Left hindlimb (tissue), 1 donor: ENCODE measurements around the gene FXR2.
"Not testable (repeated sequence)": the region's sequence is repeated elsewhere in the genome, so short reads cannot be mapped to it uniquely, and the experiment has no call there.

ENCODE experiments used
- DNase-seq: peaks from one replicate; pipeline ENCODE4 v3.0.0-alpha.2; 2018

Gene FXR2

GRCh38 chr17:7614425-7615264, at the start of gene FXR2:
Gene FXR2, minus strand, starts transcription at chr17:7614897. Its CDS starts 365 bp downstream, at chr17:7614532.
- DNase-seq: peak; percentile 100

- peak; percentile 55 for DNase-seq
These were observed 42.4 kb upstream of the FXR2 start for GRCh38 chr17:7656958-7657609.

GRCh38 chr17:7655541-7655840, 40.8 kb upstream of the FXR2 start:
- DNase-seq: no peak

- DNase-seq: no peak
These were observed 40.3 kb upstream of the FXR2 start for GRCh38 chr17:7654832-7655540.

GRCh38 chr17:7652388-7653356, 38.0 kb upstream of the FXR2 start:
- DNase-seq: no peak

- DNase-seq: peak; percentile 66
These were observed 37.1 kb upstream of the FXR2 start for GRCh38 chr17:7651665-7652387.

- DNase-seq: no peak
These were observed 36.5 kb upstream of the FXR2 start for GRCh38 chr17:7651097-7651664.

GRCh38 chr17:7650509-7651096, 35.9 kb upstream of the FXR2 start, which contains the start of gene ATP1B2:
Gene ATP1B2, plus strand, starts transcription at chr17:7650926. Its CDS starts 593 bp downstream, at chr17:7651519.
- peak; percentile 84 for DNase-seq

- no peak for DNase-seq
These were observed 32.3 kb upstream of the FXR2 start for GRCh38 chr17:7647018-7647417.

- DNase-seq: no peak
These were observed 31.8 kb upstream of the FXR2 start for GRCh38 chr17:7646457-7646856.

GRCh38 chr17:7644775-7645174, 30.1 kb upstream of the FXR2 start:
- DNase-seq: no peak

- DNase-seq: not testable (repeated sequence)
These were observed 26.9 kb upstream of the FXR2 start for GRCh38 chr17:7641635-7642034.

GRCh38 chr17:7640783-7641182, 26.1 kb upstream of the FXR2 start:
- DNase-seq: no peak

- no peak for DNase-seq
These were observed 21.5 kb upstream of the FXR2 start for GRCh38 chr17:7636163-7636562.

GRCh38 chr17:7634384-7634783, 19.7 kb upstream of the FXR2 start:
- DNase-seq: peak; percentile 74

- DNase-seq: no peak
These were observed 18.4 kb upstream of the FXR2 start for GRCh38 chr17:7633093-7633492.

- no peak for DNase-seq
These were observed 17.8 kb upstream of the FXR2 start for GRCh38 chr17:7632492-7632894.

- DNase-seq: no peak
These were observed 17.0 kb upstream of the FXR2 start for GRCh38 chr17:7631398-7632380.

- DNase-seq: no peak
These were observed 15.4 kb upstream of the FXR2 start, which contains the start of gene SHBG for GRCh38 chr17:7629939-7630571. Gene SHBG, plus strand, starts transcription at chr17:7630135. Its CDS starts 38 bp downstream, at chr17:7630173.
